HUDEP-2 (cell line): Measurements from ENCODE around the gene LACTBL1.

Experiments
- DNase-seq, 76 experiments: peaks; one replicate each; lab custom pipeline; 2025; ENCODE audit not compliant: unreplicated experiment in 76 of 76; lab: John Stamatoyannopoulos, UW

LACTBL1 gene

DNA sequence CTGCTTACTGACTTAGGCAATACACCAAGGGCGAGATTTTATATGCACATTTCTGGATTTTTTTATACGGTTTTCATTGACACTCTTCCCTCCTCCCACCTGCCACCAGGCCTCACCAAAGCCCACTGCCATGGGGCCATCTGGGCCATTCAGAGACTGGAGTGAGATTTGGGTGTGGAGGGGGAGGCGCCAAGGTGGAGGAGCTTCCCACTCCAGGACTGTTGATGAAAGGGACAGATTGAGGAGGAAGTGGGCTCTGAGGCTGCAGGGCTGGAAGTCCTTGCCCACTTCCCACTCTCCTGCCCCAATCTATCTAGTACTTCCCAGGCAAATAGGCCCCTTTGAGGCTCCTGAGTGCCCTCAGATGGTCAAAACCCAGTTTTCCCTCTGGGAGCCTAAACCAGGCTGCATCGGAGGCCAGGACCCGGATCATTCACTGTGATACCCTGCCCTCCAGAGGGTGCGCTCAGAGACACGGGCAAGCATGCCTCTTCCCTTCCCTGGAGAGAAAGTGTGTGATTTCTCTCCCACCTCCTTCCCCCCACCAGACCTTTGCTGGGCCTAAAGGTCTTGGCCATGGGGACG is 57.9 kb downstream of the LACTBL1 start:
- DNase-seq: no peak

DNA sequence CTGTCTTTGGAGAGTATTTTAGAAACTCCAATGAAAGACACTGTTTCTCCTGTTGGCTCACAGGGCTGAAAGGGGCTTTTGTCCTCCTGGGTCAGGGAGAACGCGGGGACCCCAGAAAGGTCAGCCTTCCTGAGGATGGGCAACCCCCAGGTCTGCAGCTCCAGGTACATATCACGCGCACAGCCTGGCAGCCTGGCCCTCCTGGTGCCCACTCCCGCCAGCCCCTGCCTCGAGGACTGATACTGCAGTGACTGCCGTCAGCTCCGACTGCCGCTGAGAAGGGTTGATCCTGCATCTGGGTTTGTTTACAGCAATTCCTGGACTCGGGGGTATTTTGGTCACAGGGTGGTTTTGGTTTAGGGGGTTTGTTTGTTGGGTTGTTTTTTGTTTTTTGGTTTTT is 58.5 kb downstream of the LACTBL1 start:
- DNase-seq: no peak

GRCh38 chr1:22913421-22914141 is 59.1 kb downstream of the LACTBL1 start:
- DNase-seq: no peak

GRCh38 chr1:22912311-22912710 is 60.4 kb downstream of the LACTBL1 start:
- no peak for DNase-seq

GRCh38 chr1:22910986-22911651 is 61.5 kb downstream of the LACTBL1 start:
- DNase-seq: no peak

DNA sequence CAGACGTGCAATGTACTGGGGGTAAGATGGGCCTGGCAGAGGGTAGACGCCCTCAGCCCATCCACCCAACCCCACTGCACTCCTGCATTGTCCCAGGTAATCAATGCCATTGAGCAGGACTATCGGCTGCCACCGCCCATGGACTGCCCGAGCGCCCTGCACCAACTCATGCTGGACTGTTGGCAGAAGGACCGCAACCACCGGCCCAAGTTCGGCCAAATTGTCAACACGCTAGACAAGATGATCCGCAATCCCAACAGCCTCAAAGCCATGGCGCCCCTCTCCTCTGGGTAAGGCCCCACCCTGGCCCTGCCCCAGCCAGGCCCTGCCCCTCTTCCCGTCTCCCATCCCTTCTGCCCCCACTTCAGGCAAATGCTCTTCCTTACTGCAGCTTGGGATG is 62.4 kb downstream of the LACTBL1 start:
- DNase-seq: no peak

DNA sequence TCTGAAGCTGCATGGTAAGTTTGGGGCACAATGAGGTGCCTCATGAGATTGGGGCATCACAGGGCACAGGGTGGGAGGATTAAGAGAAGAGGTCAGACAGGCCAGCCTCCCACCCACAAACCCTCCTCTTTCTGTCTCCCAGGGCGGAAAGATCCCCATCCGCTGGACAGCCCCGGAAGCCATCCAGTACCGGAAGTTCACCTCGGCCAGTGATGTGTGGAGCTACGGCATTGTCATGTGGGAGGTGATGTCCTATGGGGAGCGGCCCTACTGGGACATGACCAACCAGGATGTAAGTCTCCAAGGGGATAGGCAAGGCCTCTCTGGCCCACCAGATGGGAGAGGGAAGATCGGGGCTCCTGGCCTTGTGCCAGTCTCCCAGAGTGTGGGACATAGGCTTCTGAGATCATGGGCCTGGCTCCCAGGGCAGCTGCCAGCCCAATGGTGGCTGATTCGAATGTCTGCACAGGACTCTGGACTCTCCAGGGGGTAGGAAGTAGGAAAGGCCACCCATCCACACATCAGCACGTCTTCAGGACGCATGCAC is 63.7 kb downstream of the LACTBL1 start:
- DNase-seq: no peak

DNA sequence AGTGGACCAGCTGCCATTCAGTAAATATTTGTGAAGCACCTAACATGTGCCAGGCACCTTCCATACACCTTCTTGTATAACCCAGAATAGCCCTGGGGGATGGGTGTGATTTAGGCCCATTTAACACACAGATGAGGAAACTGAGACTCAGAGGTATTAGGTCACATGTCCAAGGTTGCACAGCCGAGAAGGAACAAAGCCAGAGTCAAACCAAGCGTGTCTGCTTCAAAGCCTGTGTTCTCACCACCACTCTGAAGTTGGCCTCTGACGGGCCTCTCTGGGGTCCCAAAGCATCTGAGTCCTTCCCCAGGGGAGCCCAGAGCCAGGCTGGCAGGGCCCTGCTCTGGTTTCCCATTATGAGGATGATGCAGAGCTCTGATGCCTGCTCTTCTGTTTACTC is 65.1 kb downstream of the LACTBL1 start:
- DNase-seq: no peak

DNA sequence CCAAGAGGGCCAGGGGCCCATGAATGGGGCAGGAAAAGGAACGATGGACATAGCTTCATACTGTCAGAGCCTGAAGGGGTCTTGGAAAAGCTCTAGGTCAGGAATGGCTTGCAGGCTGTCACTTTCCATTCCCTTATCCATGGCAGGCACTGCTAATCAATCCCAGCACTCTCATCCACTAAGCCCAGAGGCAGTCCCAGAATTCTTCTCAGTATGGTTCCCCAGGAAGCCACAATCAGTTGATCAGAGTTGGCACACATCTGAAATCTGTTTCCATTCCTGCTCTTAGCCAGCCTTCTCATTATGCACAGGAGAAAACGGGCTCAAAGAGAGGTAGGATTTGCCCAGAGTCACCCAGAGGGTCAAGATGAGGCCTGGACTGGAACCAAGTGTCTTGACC is 65.7 kb downstream of the LACTBL1 start:
- no peak for DNase-seq

GRCh38 chr1:22903113-22903512 is 69.6 kb downstream of the LACTBL1 start:
- DNase-seq: no peak
